Renal cortical epithelial cell (primary cell): Measurements from ENCODE around the gene AADAC. TPM values are rescaled to one million over a fixed set of nuclear protein-coding genes. Genes with fewer than 3 reads are reported as not detected.
"Not testable (repeated sequence)": the region's sequence is repeated elsewhere in the genome, so short reads cannot be mapped to it uniquely, and the experiment has no call there.

Source experiments
- DNase-seq: peaks from one replicate; pipeline ENCODE4 v3.0.0-alpha.2; 2011; ENCODE audit warnings: low read depth
- total RNA-seq: library from RNA; depleted of rRNA; stranded (reverse); fragments of >200 nt; gene quantifications from 2 replicates; pipeline ENCODE4 v1.2.3, GENCODE V29; 2014

The AADAC gene
- 0.17 TPM in 1 of 2 replicates, not detected in the other for total RNA-seq

- no peak for DNase-seq
Measured at GRCh38 chr3:151813799-151814198, at the start of gene AADAC. Gene AADAC (plus strand): TSS chr3:151814116. CDS start chr3:151814163, 47 bp downstream.

GRCh38 chr3:151764699-151765098, 49.2 kb upstream of the AADAC start:
- DNase-seq: not testable (repeated sequence)

- no peak for DNase-seq
Measured at GRCh38 chr3:151765685-151766084, 48.2 kb upstream of the AADAC start.

- no peak for DNase-seq
Measured at GRCh38 chr3:151766454-151766853, 47.5 kb upstream of the AADAC start.

- DNase-seq: no peak
Measured at GRCh38 chr3:151768393-151768930, 45.5 kb upstream of the AADAC start.

GRCh38 chr3:151769175-151769574, 44.7 kb upstream of the AADAC start:
- no peak for DNase-seq

- DNase-seq: peak; percentile 53
Measured at GRCh38 chr3:151770956-151771355, 43.0 kb upstream of the AADAC start.

- DNase-seq: no peak
Measured at GRCh38 chr3:151772825-151773480, 41.0 kb upstream of the AADAC start.

- no peak for DNase-seq
Measured at GRCh38 chr3:151774235-151774634, 39.7 kb upstream of the AADAC start.

- DNase-seq: no peak
Measured at GRCh38 chr3:151774910-151775309, 39.0 kb upstream of the AADAC start.

- no peak for DNase-seq
Measured at GRCh38 chr3:151775314-151776258, 38.3 kb upstream of the AADAC start.

GRCh38 chr3:151776259-151776740, 37.6 kb upstream of the AADAC start:
- no peak for DNase-seq

- DNase-seq: no peak
Measured at GRCh38 chr3:151777880-151778279, 36.0 kb upstream of the AADAC start.

GRCh38 chr3:151787626-151788025, 26.3 kb upstream of the AADAC start:
- peak; percentile 19 for DNase-seq

- DNase-seq: no peak
Measured at GRCh38 chr3:151788401-151788800, 25.5 kb upstream of the AADAC start.

GRCh38 chr3:151789853-151790463, 24.0 kb upstream of the AADAC start:
- no peak for DNase-seq

GRCh38 chr3:151790763-151791162, 23.2 kb upstream of the AADAC start:
- DNase-seq: not testable (repeated sequence)

- DNase-seq: no peak
Measured at GRCh38 chr3:151792411-151792810, 21.5 kb upstream of the AADAC start.

- no peak for DNase-seq
Measured at GRCh38 chr3:151793636-151794035, 20.3 kb upstream of the AADAC start.

- DNase-seq: no peak
Measured at GRCh38 chr3:151794080-151794479, 19.8 kb upstream of the AADAC start.

GRCh38 chr3:151795276-151795675, 18.6 kb upstream of the AADAC start:
- peak; percentile 61 for DNase-seq

GRCh38 chr3:151796105-151796680, 17.7 kb upstream of the AADAC start:
- no peak for DNase-seq
